Caco-2 (cell line): ENCODE measurements around the gene SV2B. TPM values are rescaled to one million over a fixed set of nuclear protein-coding genes. Genes with fewer than 3 reads are reported as not detected.

ENCODE experiments used
- BruUV-seq: library from RNA; stranded (reverse); fragments of 400-500 nt; replicated peaks from 2 replicates; lab custom pipeline; 2021; lab: Mats Ljungman, UMichigan
- CTCF ChIA-PET: fragments of 300-600 bp; sonication (Branson Sonifier 250); formaldehyde crosslinking; loops from one replicate; lab custom pipeline; 2022; ENCODE audit warnings: antibody characterized with exemption; lab: Charles Lee
- POLR2A ChIA-PET: fragments of 300-600 bp; sonication (Branson Sonifier 250); formaldehyde crosslinking; loops from one replicate; lab custom pipeline; 2022; ENCODE audit warnings: antibody characterized with exemption; lab: Charles Lee
- DNase-seq, 2 experiments: peaks; one replicate each; pipeline versions ENCODE4 v3.0.0 to v3.0.0-alpha.2; 2020 to 2022
- H3K27me3 ChIP-seq: replicated peaks from 2 replicates; pipeline ENCODE4 v1.6.0; 2011; ENCODE audit warnings: low read length; ENCODE audit not compliant: control insufficient read depth, insufficient read depth
- H3K36me3 ChIP-seq: 2 replicates; pipeline ENCODE4 v1.5.1; 2011; ENCODE audit warnings: low read length; ENCODE audit not compliant: control insufficient read depth, insufficient read depth
- H3K4me1 ChIP-seq: fragments of 250-450 bp; sonication (Bioruptor Pico); 2 replicates; pipeline ENCODE4 v1.5.1; 2020; ENCODE audit warnings: mild to moderate bottlenecking
- H3K4me3 ChIP-seq: 2 replicates; pipeline ENCODE4 v1.5.1; 2011; ENCODE audit warnings: low read depth, mild to moderate bottlenecking, control low read depth, low read length
- H3K9me3 ChIP-seq: fragments of 250-450 bp; sonication (Bioruptor Pico); 2 replicates; pipeline ENCODE4 v1.5.1; 2020; ENCODE audit warnings: mild to moderate bottlenecking, moderate library complexity
- H3K27ac Mint-ChIP-seq: one replicate; pipeline ENCODE4 v1.8.0; 2022; ENCODE audit warnings: mixed read lengths; ENCODE audit not compliant: unreplicated experiment
- H3K27me3 Mint-ChIP-seq: one replicate; pipeline ENCODE4 v1.8.0; 2022; ENCODE audit warnings: mixed read lengths; ENCODE audit not compliant: insufficient read depth, unreplicated experiment
- H3K36me3 Mint-ChIP-seq: one replicate; pipeline ENCODE4 v1.8.0; 2022; ENCODE audit warnings: mild to moderate bottlenecking, mixed read lengths; ENCODE audit not compliant: insufficient read depth, unreplicated experiment
- H3K4me1 Mint-ChIP-seq: one replicate; pipeline ENCODE4 v1.8.0; 2022; ENCODE audit warnings: low read depth, mixed read lengths; ENCODE audit not compliant: unreplicated experiment
- H3K4me3 Mint-ChIP-seq: one replicate; pipeline ENCODE4 v1.8.0; 2022; ENCODE audit warnings: mild to moderate bottlenecking, moderate library complexity, mixed read lengths; ENCODE audit not compliant: unreplicated experiment
- H3K9me3 Mint-ChIP-seq: one replicate; pipeline ENCODE4 v1.8.0; 2022; ENCODE audit warnings: mixed read lengths; ENCODE audit not compliant: unreplicated experiment
- CTCF ChIP-seq, 2 experiments: fragments of 200-600 bp in 1 of 2; IDR thresholded peaks; 1 replicate in 1 of 2; 2 replicates in 1 of 2; pipeline versions ENCODE4 v1.5.1 to v1.8.0; 2011 to 2022; ENCODE audit warnings: antibody characterized with exemption in 1 of 2, control low read depth in 1 of 2, inconsistent platforms in 1 of 2, low read depth in 1 of 2, low read length in 1 of 2, mild to moderate bottlenecking in 1 of 2, moderate library complexity in 1 of 2; ENCODE audit not compliant: insufficient read depth in 1 of 2, severe bottlenecking in 1 of 2, unreplicated experiment in 1 of 2
- intact Hi-C: fragments of 100-400 bp; cut with micrococcal nuclease; formaldehyde crosslinking; loops from one replicate; pipeline ENCODE4 v1.10.0; 2022; ENCODE audit not compliant: unreplicated experiment
- total RNA-seq: library from RNA; stranded (reverse); gene quantifications from 2 replicates; pipeline ENCODE4 v1.2.3, GENCODE V29; 2022

SV2B gene
- total RNA-seq, 1 experiment from 2014 or later, result not detected

- Mint-ChIP-seq H3K4me3 (no peak overlapping the region), H3K9me3 (no peaks in the 10 kb centered on the region), H3K27me3 (peaks cover 18% of the 10 kb centered on the region), H3K4me1 (no peaks in the 10 kb centered on the region), H3K27ac (no peak overlapping the region), H3K36me3 (no peaks in the 10 kb centered on the region)
- no peak for TF ChIP-seq CTCF (IDR thresholded peaks at IDR 0.05; ENCODE audit: insufficient read depth in 1 of 2, low read depth in 1 of 2, low read length in 1 of 2, severe bottlenecking in 1 of 2, unreplicated experiment in 1 of 2)
- POLR2A ChIA-PET, result no interaction called here
- BruUV-seq, result no TSS peak
- no peaks in the 10 kb centered on the region for H3K27me3 ChIP-seq
- no peaks in the 10 kb centered on the region for H3K4me1 ChIP-seq
- intact Hi-C loops, result no loop called here
- H3K36me3 ChIP-seq, result no peaks in the 10 kb centered on the region
- no peak overlapping the region for H3K4me3 ChIP-seq
- no peak for DNase-seq
- H3K9me3 ChIP-seq, result no peaks in the 10 kb centered on the region
- CTCF ChIA-PET, result interaction anchor here (1.2 kb wide), 1 partner anchor 14 kb away, joined by 10 read pairs; no protein-coding TSS in a partner anchor
These were observed 14.2 kb downstream of the SV2B start for GRCh38 chr15:91114301-91114700.

GRCh38 chr15:91116113-91117067 lies 16.3 kb downstream of the SV2B start:
- no peaks in the 10 kb centered on the region for H3K36me3 ChIP-seq
- no peak for TF ChIP-seq CTCF (IDR thresholded peaks at IDR 0.05; ENCODE audit: insufficient read depth in 1 of 2, low read depth in 1 of 2, low read length in 1 of 2, severe bottlenecking in 1 of 2, unreplicated experiment in 1 of 2)
- H3K9me3 ChIP-seq, result no peaks in the 10 kb centered on the region
- no TSS peak for BruUV-seq
- Mint-ChIP-seq H3K9me3 (no peaks in the 10 kb centered on the region), H3K4me1 (no peaks in the 10 kb centered on the region), H3K27ac (no peak overlapping the region), H3K27me3 (peaks cover 13% of the 10 kb centered on the region), H3K4me3 (no peak overlapping the region), H3K36me3 (no peaks in the 10 kb centered on the region)
- no peak for DNase-seq
- H3K4me3 ChIP-seq, result no peak overlapping the region
- H3K4me1 ChIP-seq, result no peaks in the 10 kb centered on the region
- CTCF ChIA-PET, result interaction anchor here (0.5 to 0.6 kb wide), 2 partner anchors 42 to 363 kb away, joined by 3 to 4 read pairs; no protein-coding TSS in a partner anchor
- intact Hi-C loops, result no loop called here
- POLR2A ChIA-PET, result no interaction called here
- no peaks in the 10 kb centered on the region for H3K27me3 ChIP-seq

GRCh38 chr15:91117375-91117774 lies 17.3 kb downstream of the SV2B start:
- Mint-ChIP-seq H3K9me3 (no peaks in the 10 kb centered on the region), H3K4me1 (no peaks in the 10 kb centered on the region), H3K36me3 (no peaks in the 10 kb centered on the region), H3K27ac (no peak overlapping the region), H3K4me3 (no peak overlapping the region), H3K27me3 (peaks cover 10% of the 10 kb centered on the region)
- H3K27me3 ChIP-seq, result no peaks in the 10 kb centered on the region
- no peaks in the 10 kb centered on the region for H3K36me3 ChIP-seq
- intact Hi-C loops, result no loop called here
- ChIA-PET CTCF (no interaction called here), POLR2A (no interaction called here)
- BruUV-seq, result no TSS peak
- H3K9me3 ChIP-seq, result no peaks in the 10 kb centered on the region
- DNase-seq, result no peak
- H3K4me1 ChIP-seq, result no peaks in the 10 kb centered on the region
- no peak overlapping the region for H3K4me3 ChIP-seq
- no peak for TF ChIP-seq CTCF (IDR thresholded peaks at IDR 0.05; ENCODE audit: insufficient read depth in 1 of 2, low read depth in 1 of 2, low read length in 1 of 2, severe bottlenecking in 1 of 2, unreplicated experiment in 1 of 2)
